ENCODE results near the gene USP24.

Gene USP24

GRCh38 chr1:55067914-55068313, 147.2 kb downstream of the USP24 start:
- no peak for DNase-seq (ENCODE audit: low read depth in 2 of 2)

DNA sequence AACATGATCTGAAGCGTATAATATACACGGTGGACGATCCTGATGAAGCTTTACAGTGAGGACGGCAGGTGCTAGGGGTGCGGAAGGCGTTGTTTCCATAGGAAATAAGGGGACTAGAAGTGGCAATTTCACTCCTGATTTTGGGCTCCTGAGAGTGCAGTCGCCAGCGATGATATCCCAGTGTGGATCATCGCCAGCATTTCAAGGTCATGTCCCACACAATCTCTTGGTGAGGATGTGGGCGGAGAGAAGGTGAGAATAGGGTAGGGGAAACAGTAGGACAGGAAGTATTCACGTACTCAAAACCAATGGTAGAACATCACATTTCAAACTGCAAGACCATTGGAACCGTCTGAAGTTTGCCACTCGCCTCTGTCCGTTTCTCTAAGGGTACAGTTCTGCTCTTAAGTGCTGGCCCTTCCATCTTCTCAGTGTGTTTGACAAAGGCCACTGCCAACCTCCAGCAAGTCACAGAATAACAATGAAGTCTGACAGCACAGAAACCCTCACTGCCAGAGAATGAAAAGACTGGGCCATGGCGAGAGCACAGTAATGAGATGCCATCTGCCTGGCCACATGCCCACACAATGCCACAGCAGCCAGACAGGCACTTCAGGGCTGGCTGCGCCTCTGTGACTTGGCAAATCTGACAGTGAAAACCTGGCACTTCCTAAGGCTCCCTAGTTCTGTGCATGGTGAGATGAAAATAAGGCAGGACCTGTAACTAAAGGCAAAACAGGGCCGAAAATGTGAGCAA, 148.0 kb downstream of the USP24 start:
- no peak for DNase-seq (ENCODE audit: low read depth in 2 of 2)

DNA sequence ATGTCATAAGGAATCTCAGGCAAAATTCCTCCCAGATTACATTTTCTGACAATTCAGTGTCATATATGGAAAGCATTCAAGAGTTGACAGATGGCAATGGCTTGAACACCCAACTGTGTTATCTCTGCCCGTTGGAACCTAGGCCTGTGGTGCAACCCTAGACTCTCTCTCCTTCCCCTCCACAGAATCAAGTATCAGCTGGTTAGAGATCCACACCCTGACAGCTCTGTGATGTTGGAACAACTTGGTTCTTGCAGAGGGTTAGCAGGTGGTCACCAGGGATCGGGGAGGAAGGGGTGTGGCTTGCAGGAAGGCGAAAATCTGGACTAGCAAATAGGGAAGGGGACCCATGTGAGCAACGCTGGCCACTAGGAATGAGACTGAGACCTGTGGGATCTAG, 149.5 kb downstream of the USP24 start:
- DNase-seq (ENCODE audit: low read depth in 2 of 2): no peak

DNA sequence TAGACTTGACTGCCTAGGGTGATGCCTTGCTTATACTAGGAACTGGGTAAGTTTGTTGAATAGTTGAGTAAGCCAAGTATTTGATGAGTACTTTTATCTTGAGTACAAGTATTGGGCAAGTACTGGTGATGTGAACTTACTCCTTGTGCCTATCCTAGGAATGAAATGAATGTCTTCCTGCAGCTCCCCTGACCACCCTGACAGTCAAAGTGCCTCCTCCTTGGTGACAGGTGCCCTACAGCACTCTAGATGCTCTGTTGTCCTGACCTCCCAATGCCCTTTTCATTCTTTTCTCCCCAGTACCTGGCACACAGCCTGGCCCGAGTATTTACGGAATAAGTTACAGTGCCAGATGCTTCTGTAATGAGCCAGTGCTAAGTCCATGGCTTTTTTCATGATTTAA, 150.3 kb downstream of the USP24 start:
- no peak for DNase-seq (ENCODE audit: low read depth in 2 of 2)

DNA sequence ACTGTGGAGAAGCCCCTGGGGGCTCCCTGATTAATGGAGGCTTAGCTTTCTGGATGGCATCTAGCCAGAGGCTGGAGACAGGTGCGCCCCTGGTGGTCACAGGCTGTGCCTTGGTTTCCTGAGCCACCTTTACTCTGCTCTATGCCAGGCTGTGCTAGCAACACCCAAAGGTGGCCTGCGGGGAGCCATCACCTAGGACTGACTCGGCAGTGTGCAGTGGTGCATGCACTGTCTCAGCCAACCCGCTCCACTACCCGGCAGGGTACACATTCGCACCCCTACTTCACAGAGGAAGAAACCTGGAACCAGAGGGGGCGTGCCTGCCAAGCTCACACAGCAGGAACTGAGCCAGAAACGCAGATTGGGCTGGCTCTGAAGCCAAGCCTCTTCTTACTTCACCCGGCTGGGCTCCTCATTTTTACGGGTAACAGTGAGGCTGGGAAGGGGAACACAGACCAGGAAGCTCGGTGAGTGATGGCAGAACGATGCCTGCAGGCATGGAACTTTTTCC, 151.0 kb downstream of the USP24 start:
- DNase-seq (ENCODE audit: low read depth in 2 of 2): no peak

- no peak for DNase-seq (ENCODE audit: low read depth in 2 of 2)
Measured at GRCh38 chr1:55063577-55063942, 151.6 kb downstream of the USP24 start.

GRCh38 chr1:55062801-55063576, 152.2 kb downstream of the USP24 start:
- no peak for DNase-seq (ENCODE audit: low read depth in 2 of 2)

- no peak for DNase-seq (ENCODE audit: low read depth in 2 of 2)
Measured at GRCh38 chr1:55061706-55062321, 153.3 kb downstream of the USP24 start.

- no peak for DNase-seq (ENCODE audit: low read depth in 2 of 2)
Measured at GRCh38 chr1:55061000-55061705, 154.0 kb downstream of the USP24 start.

GRCh38 chr1:55060133-55060999, 154.8 kb downstream of the USP24 start:
- DNase-seq (ENCODE audit: low read depth in 2 of 2): no peak

DNA sequence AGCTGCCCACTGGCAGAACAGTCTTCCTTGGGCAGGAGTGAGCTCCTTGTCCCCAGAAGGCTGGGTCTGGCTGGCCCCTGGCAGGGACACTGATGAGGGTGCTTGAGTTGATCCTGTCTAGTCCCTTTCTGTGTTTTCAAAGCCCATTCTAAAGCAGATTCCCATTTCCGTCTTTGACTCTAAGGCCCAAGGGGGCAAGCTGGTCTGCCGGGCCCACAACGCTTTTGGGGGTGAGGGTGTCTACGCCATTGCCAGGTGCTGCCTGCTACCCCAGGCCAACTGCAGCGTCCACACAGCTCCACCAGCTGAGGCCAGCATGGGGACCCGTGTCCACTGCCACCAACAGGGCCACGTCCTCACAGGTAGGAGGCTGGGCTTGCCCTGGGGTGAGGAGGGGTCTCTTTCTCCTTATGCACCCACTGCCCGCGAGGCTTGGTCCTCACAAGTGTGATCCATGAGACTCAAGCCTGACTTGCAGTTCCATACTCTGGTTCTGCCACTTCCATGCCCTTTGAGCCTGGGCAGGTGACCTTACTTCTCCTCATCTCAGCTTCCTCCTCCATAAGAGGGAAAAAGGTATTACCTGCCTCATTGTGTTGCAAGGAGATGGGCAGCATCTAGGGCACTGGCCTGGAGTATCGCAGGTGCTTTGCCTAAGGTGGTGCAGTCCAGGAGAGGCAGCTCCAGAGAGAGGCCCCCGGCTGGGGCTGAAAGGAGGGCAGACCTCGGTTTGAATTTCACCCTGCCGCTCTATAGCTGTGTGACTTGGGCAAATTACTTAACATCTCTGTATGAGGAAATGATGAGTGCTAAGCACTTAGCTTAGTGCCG, 155.6 kb downstream of the USP24 start:
- no peak for DNase-seq (ENCODE audit: low read depth in 2 of 2)

DNA sequence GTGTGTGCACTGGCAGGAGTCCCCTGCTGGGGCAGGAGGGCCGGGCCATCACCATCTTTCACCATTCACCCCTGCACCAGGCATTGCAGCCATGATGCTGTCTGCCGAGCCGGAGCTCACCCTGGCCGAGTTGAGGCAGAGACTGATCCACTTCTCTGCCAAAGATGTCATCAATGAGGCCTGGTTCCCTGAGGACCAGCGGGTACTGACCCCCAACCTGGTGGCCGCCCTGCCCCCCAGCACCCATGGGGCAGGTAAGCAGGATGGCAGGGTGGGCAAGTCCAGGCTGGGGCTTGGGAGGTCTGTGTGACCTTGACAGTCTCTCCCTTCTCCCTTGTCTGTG, 157.2 kb downstream of the USP24 start:
- DNase-seq (ENCODE audit: low read depth in 2 of 2): no peak

DNA sequence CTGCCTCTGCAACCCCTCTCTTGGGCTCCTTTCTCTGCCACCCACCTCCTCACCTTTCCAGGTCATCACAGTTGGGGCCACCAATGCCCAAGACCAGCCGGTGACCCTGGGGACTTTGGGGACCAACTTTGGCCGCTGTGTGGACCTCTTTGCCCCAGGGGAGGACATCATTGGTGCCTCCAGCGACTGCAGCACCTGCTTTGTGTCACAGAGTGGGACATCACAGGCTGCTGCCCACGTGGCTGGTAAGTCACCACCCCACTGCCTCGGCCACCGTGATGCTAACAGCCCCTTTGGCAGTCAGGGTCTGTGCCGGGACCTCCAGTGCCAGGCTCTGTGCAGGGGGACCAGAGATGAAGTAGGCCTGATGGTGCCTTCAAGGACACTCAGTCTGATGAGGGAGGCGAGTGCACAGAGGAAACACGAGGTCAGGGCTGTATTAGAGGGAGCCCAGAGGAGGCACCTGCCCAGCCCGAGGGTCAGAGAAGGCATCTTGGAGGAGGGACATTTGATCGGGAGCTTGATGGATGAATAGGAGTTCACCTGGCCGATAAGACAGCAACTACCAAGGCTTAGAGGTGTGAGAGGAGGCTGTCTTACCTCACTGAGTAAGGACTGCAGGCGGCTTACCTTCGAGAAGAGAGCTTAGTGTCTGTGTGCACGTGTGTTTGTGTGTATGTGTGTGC, 157.8 kb downstream of the USP24 start:
- DNase-seq (ENCODE audit: low read depth in 2 of 2): no peak

- DNase-seq (ENCODE audit: low read depth in 2 of 2): no peak
Measured at GRCh38 chr1:55056632-55056992, 158.6 kb downstream of the USP24 start.

- DNase-seq (ENCODE audit: low read depth in 2 of 2): no peak
Measured at GRCh38 chr1:55055951-55056631, 159.1 kb downstream of the USP24 start.

- DNase-seq (ENCODE audit: low read depth in 2 of 2): no peak
Measured at GRCh38 chr1:55055084-55055882, 159.9 kb downstream of the USP24 start.

DNA sequence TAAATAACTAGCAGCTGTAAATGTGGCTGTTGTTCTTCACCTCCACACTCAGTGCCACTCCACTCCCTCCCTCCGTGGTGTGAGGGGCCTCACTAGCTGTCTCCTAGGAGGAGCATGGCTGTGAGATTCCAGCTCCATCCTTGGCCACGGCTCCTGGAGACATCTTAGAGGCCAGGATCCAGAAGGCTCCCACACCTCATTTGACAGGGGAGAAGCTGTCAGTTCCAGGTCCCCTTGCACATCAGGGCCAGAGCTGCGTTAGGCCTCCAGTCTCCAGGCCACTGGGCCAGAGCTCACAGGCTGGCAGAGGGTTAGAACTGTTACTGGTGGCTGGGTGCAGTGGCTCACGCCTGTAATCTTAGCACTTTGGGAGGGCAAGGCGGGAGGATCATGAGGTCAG, 160.8 kb downstream of the USP24 start:
- DNase-seq (ENCODE audit: low read depth in 2 of 2): no peak

- DNase-seq (ENCODE audit: low read depth in 2 of 2): no peak
Measured at GRCh38 chr1:55053265-55053954, 161.8 kb downstream of the USP24 start.
